Measurements from ENCODE around the gene APLP2. TPM values are rescaled to one million over a fixed set of nuclear protein-coding genes. Genes with fewer than 3 reads are reported as not detected.
A peak's percentile ranks its signal among the peaks of the same experiment; 100 is the strongest.

APLP2 gene
- polyA plus RNA-seq, 6 donors from 2014 or later = 289 to 343 (median 310) TPM

- no peak for DNase-seq
- peak overlapping the region in 1 of 8 donors; percentile 5 for H3K4me3 Mint-ChIP-seq
- H3K27ac Mint-ChIP-seq = no peak overlapping the region
Observed at GRCh38 chr11:130037881-130038585, 31.7 kb upstream of the APLP2 start.

GRCh38 chr11:130040281-130040940 lies 29.3 kb upstream of the APLP2 start:
- Mint-ChIP-seq H3K4me1 (peaks cover 8 to 12% (median 9%) of the 10 kb centered on the region in 3 donors), H3K4me3 (no peak overlapping the region), H3K36me3 (no peaks in the 10 kb centered on the region), H3K9me3 (no peaks in the 10 kb centered on the region), H3K27me3 (peaks cover 25 to 40% (median 37%) of the 10 kb centered on the region in 3 donors), H3K27ac (no peak overlapping the region)
- ATAC-seq (ENCODE audit: low read depth in 2 of 2) (no peak), DNase-seq (no peak)

More at GRCh38 chr11:130037881-130038585, 31.7 kb upstream of the APLP2 start:
- Mint-ChIP-seq H3K4me1 (peaks cover 0 to 4% (median 4%) of the 10 kb centered on the region in 3 donors), H3K9me3 (no peaks in the 10 kb centered on the region), H3K36me3 (no peaks in the 10 kb centered on the region), H3K27me3 (peaks cover 25 to 38% (median 29%) of the 10 kb centered on the region in 3 donors)
- ATAC-seq (ENCODE audit: low read depth in 2 of 2) = no peak

DNA sequence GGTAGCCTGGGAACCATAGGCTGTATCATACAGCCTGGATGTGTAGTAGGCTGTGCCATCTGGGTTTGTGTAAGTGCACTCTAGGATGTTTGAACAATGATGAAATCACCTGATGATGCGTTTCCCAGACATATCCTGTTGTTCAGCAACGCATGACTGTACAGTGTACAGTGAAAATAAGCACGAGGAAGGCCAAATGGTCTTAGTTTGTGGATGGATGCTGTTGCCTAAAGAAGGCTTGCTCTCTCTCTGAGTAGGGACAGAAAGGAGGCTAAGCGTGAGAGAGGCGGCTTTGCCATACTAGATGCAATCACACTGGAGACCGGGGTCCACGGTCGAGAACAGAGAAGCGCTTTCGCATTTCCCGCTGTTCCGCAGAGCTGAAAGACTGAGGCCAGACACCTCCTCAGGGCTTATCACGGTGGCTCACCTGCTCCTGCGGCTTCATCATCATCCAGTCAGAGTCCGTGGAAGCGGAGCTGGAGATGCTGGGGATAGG lies 27.6 kb upstream of the APLP2 start:
- DNase-seq = no peak
- Mint-ChIP-seq H3K27ac (peak overlapping the region in 1 of 6 donors; percentile 76), H3K9me3 (no peaks in the 10 kb centered on the region), H3K4me3 (no peak overlapping the region), H3K4me1 (peaks cover 8 to 12% (median 9%) of the 10 kb centered on the region in 3 donors), H3K27me3 (peaks cover 17 to 30% (median 30%) of the 10 kb centered on the region in 3 donors), H3K36me3 (no peaks in the 10 kb centered on the region)
- ATAC-seq (ENCODE audit: low read depth in 2 of 2) = peak in 1 of 2 donors; percentile 39

DNA sequence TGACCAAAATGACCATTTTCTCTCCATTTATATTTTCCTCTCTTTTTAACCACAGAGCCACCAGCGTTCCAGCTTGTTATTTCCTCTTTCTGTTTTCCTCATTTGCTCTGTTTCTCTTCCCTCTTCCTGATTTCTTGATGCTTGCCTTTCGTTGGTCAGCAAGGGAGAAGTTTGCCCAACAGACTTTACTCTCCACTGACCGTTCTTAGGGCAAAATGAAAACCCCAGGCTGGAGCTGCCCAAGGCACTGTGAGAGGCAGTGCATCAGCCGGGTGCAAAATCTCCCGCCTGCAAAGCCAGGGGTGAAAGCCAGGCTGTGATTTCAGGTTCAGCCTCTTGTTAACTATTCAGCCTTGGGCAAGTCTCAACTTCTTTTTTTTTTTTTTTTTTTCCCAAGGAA lies 26.1 kb upstream of the APLP2 start:
- H3K4me1 Mint-ChIP-seq = peaks cover 8 to 12% (median 9%) of the 10 kb centered on the region in 3 donors
- H3K36me3 Mint-ChIP-seq = no peaks in the 10 kb centered on the region
- H3K27ac Mint-ChIP-seq = peak overlapping the region in 1 of 6 donors; percentile 46

GRCh38 chr11:130047141-130047540 lies 22.6 kb upstream of the APLP2 start:
- Mint-ChIP-seq H3K4me3 (no peak overlapping the region), H3K4me1 (peaks cover 7 to 12% (median 8%) of the 10 kb centered on the region in 3 donors), H3K36me3 (no peaks in the 10 kb centered on the region), H3K27ac (peak overlapping the region in 1 of 6 donors; percentile 54), H3K27me3 (peaks cover 6 to 22% (median 16%) of the 10 kb centered on the region in 3 donors), H3K9me3 (no peaks in the 10 kb centered on the region)
- ATAC-seq (ENCODE audit: low read depth in 2 of 2) (no peak), DNase-seq (no peak)

More for the DNA sequence above, 26.1 kb upstream of the APLP2 start:
- no peak for DNase-seq
- no peak overlapping the region for H3K4me3 Mint-ChIP-seq
- no peak for ATAC-seq (ENCODE audit: low read depth in 2 of 2)
- H3K9me3 Mint-ChIP-seq = no peaks in the 10 kb centered on the region
- H3K27me3 Mint-ChIP-seq = peaks cover 9 to 23% (median 20%) of the 10 kb centered on the region in 3 donors

DNA sequence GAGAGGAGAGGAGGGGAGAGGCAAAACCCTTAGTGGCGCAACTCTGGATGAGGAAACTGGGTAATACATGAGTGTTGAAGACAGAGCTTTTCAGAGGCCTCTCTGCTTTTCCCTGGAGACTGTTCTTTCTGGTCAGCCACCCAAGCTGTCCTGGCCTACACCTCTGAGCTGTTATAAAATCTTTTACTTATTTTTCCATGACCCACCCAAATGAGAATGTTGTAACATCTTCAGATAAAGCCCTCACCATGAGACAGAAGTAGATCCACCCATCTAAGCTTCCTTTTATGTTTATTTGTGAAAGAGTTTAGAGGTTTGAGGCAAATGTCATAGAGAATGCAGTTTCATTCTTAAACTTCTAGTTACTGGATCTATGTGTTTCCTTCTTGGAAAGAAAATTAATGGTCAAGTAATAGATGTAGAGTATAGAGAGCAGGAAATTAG lies 20.3 kb upstream of the APLP2 start:
- H3K36me3 Mint-ChIP-seq = no peaks in the 10 kb centered on the region
- H3K27me3 Mint-ChIP-seq = peaks cover 0 to 10% (median 0%) of the 10 kb centered on the region in 3 donors
- DNase-seq = no peak
- H3K27ac Mint-ChIP-seq = no peak overlapping the region
- H3K9me3 Mint-ChIP-seq = peaks cover 0 to 9% (median 2%) of the 10 kb centered on the region in 7 donors
- H3K4me3 Mint-ChIP-seq = no peak overlapping the region
- ATAC-seq (ENCODE audit: low read depth in 2 of 2) = no peak
- no peaks in the 10 kb centered on the region for H3K4me1 Mint-ChIP-seq

- Mint-ChIP-seq H3K9me3 (peaks cover 0 to 9% (median 2%) of the 10 kb centered on the region in 7 donors), H3K4me1 (no peaks in the 10 kb centered on the region), H3K36me3 (no peaks in the 10 kb centered on the region), H3K27ac (no peak overlapping the region), H3K4me3 (no peak overlapping the region), H3K27me3 (peaks cover 0 to 10% (median 0%) of the 10 kb centered on the region in 3 donors)
- DNase-seq = no peak
- no peak for ATAC-seq (ENCODE audit: low read depth in 2 of 2)
Observed at GRCh38 chr11:130050257-130050656, 19.4 kb upstream of the APLP2 start.

GRCh38 chr11:130051082-130051481 lies 18.6 kb upstream of the APLP2 start:
- Mint-ChIP-seq H3K4me3 (no peak overlapping the region), H3K27ac (no peak overlapping the region), H3K9me3 (peaks cover 0 to 9% (median 2%) of the 10 kb centered on the region in 7 donors), H3K4me1 (no peaks in the 10 kb centered on the region), H3K27me3 (peaks cover 0 to 10% (median 0%) of the 10 kb centered on the region in 3 donors), H3K36me3 (no peaks in the 10 kb centered on the region)
- DNase-seq (no peak), ATAC-seq (ENCODE audit: low read depth in 2 of 2) (no peak)

DNA sequence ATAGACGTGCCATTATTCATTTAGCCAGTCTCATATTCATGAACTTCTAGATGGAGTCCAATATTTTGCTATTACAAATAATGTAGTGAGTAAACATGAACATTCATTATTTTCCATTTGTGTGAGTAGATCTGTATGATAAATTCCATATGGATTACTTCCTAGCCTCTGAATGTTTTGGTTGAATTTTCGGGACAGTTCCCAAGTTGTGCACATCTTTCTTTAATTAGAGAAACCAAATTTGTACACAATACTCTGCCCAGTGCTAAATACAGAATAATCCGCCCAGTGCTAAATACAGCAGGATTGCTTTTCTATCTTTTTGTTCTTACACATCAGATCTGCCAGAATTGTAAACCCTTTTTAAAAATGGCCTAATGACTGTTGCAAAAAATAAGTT lies 17.1 kb upstream of the APLP2 start:
- no peak overlapping the region for H3K27ac Mint-ChIP-seq
- H3K4me3 Mint-ChIP-seq = no peak overlapping the region
- H3K36me3 Mint-ChIP-seq = no peaks in the 10 kb centered on the region
- H3K9me3 Mint-ChIP-seq = peaks cover 0 to 9% (median 2%) of the 10 kb centered on the region in 7 donors
- H3K27me3 Mint-ChIP-seq = peaks cover 6 to 19% (median 6%) of the 10 kb centered on the region in 3 donors
- no peak for DNase-seq
- no peaks in the 10 kb centered on the region for H3K4me1 Mint-ChIP-seq
- no peak for ATAC-seq (ENCODE audit: low read depth in 2 of 2)

- H3K4me3 Mint-ChIP-seq = no peak overlapping the region
- H3K4me1 Mint-ChIP-seq = no peaks in the 10 kb centered on the region
- DNase-seq (no peak), ATAC-seq (ENCODE audit: low read depth in 2 of 2) (no peak)
- no peak overlapping the region for H3K27ac Mint-ChIP-seq
- H3K36me3 Mint-ChIP-seq = no peaks in the 10 kb centered on the region
- H3K27me3 Mint-ChIP-seq = peaks cover 9 to 23% (median 14%) of the 10 kb centered on the region in 3 donors
- peaks cover 0 to 9% (median 2%) of the 10 kb centered on the region in 7 donors for H3K9me3 Mint-ChIP-seq
Observed at GRCh38 chr11:130054966-130055365, 14.7 kb upstream of the APLP2 start.

DNA sequence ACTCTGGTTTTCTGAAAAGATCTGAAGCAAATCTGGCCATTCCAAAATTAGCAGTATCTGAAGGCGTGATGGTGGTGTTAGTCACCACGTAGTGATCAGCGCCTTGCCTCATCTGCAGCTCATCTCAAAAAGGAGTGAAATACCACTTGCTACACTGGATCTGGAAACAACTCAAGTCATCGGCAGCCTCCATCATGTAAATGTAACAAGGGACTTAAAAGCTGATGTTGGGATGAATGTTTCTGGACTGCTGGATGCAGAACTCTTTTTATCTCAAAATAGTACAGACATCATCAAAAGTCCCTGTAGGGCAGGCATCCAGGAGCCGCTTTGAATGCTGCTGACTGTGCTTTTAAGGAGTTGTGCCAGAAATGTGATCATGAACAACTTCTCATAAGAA lies 14.1 kb upstream of the APLP2 start:
- H3K36me3 Mint-ChIP-seq = no peaks in the 10 kb centered on the region
- H3K9me3 Mint-ChIP-seq = peaks cover 0 to 9% (median 2%) of the 10 kb centered on the region in 7 donors
- no peak overlapping the region for H3K27ac Mint-ChIP-seq
- peaks cover 0 to 2% (median 0%) of the 10 kb centered on the region in 3 donors for H3K4me1 Mint-ChIP-seq
- no peak overlapping the region for H3K4me3 Mint-ChIP-seq
- ATAC-seq (ENCODE audit: low read depth in 2 of 2) (no peak), DNase-seq (no peak)
- peaks cover 10 to 28% (median 21%) of the 10 kb centered on the region in 3 donors for H3K27me3 Mint-ChIP-seq

- Mint-ChIP-seq H3K27ac (no peak overlapping the region), H3K9me3 (no peaks in the 10 kb centered on the region), H3K27me3 (peaks cover 23 to 48% (median 48%) of the 10 kb centered on the region in 3 donors), H3K4me3 (no peak overlapping the region), H3K36me3 (no peaks in the 10 kb centered on the region), H3K4me1 (peaks cover 10 to 18% (median 12%) of the 10 kb centered on the region in 3 donors)
- ATAC-seq (ENCODE audit: low read depth in 2 of 2) (no peak), DNase-seq (no peak)
Observed at GRCh38 chr11:130061017-130061416, 8.7 kb upstream of the APLP2 start.

DNA sequence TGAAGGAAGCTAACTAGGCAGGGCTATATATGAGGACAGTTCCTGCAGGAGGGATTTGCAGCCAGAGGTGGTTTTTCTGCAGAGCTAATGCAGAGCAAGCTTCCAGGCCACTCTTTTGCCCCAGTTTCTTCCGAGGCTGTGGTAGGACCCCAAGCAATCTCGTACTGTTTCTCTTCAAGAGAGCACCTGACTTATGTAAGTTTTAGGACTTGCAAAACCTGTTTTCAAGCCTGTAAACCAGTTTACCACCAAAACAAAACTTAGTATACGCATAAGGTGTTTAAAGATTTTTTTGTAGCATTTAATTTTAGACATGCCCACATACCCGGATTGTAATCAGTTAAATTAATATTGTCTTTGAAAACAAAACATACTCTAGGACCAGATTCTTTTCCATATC lies 7.7 kb upstream of the APLP2 start:
- H3K4me3 Mint-ChIP-seq = no peak overlapping the region
- H3K27me3 Mint-ChIP-seq = peaks cover 21 to 45% (median 44%) of the 10 kb centered on the region in 3 donors
- H3K27ac Mint-ChIP-seq = no peak overlapping the region
- no peaks in the 10 kb centered on the region for H3K36me3 Mint-ChIP-seq
- no peaks in the 10 kb centered on the region for H3K9me3 Mint-ChIP-seq
- no peak for DNase-seq
- no peak for ATAC-seq (ENCODE audit: low read depth in 2 of 2)
- peaks cover 10 to 18% (median 15%) of the 10 kb centered on the region in 3 donors for H3K4me1 Mint-ChIP-seq

Data from naive B cell (primary cell).